Retina (tissue), 1 donor: ENCODE results near the gene ZEB1.
A peak's percentile ranks its signal among the peaks of the same experiment; 100 is the strongest.

ENCODE experiments used
- DNase-seq: peaks from one replicate; pipeline ENCODE4 v3.0.0-alpha.2; 2016

ZEB1 gene

GRCh38 chr10:31318854-31319601 is at the start of gene ZEB1:
Gene ZEB1 (plus strand): TSS chr10:31319216. CDS start chr10:31319235, 19 bp downstream.
- peak; percentile 91 for DNase-seq

GRCh38 chr10:31270954-31271353 is 48.1 kb upstream of the ZEB1 start:
- no peak for DNase-seq

GRCh38 chr10:31272841-31273240 is 46.2 kb upstream of the ZEB1 start:
- no peak for DNase-seq

- no peak for DNase-seq
These were observed 45.2 kb upstream of the ZEB1 start for GRCh38 chr10:31273789-31274188.

GRCh38 chr10:31274310-31274709 is 44.7 kb upstream of the ZEB1 start:
- DNase-seq, result no peak

GRCh38 chr10:31278279-31278941 is 40.6 kb upstream of the ZEB1 start:
- DNase-seq, result no peak

- no peak for DNase-seq
These were observed 38.0 kb upstream of the ZEB1 start for GRCh38 chr10:31280972-31281371.

GRCh38 chr10:31288001-31288400 is 31.0 kb upstream of the ZEB1 start:
- no peak for DNase-seq

GRCh38 chr10:31288962-31289361 is 30.1 kb upstream of the ZEB1 start:
- DNase-seq, result no peak

- DNase-seq, result no peak
These were observed 28.6 kb upstream of the ZEB1 start for GRCh38 chr10:31290386-31290785.

- DNase-seq, result no peak
These were observed 27.9 kb upstream of the ZEB1 start for GRCh38 chr10:31291123-31291522.

- DNase-seq, result no peak
These were observed 24.5 kb upstream of the ZEB1 start for GRCh38 chr10:31294558-31294957.

- DNase-seq, result no peak
These were observed 22.3 kb upstream of the ZEB1 start for GRCh38 chr10:31296754-31297153.

GRCh38 chr10:31299119-31299518 is 19.9 kb upstream of the ZEB1 start:
- DNase-seq, result no peak

GRCh38 chr10:31303212-31303611 is 15.8 kb upstream of the ZEB1 start:
- no peak for DNase-seq

- DNase-seq, result no peak
These were observed 14.6 kb upstream of the ZEB1 start for GRCh38 chr10:31304291-31304970.

GRCh38 chr10:31313396-31313795 is 5.6 kb upstream of the ZEB1 start:
- no peak for DNase-seq

- no peak for DNase-seq
These were observed 4.5 kb upstream of the ZEB1 start for GRCh38 chr10:31314256-31315150.

- DNase-seq, result no peak
These were observed 3.6 kb upstream of the ZEB1 start for GRCh38 chr10:31315453-31315852.

- no peak for DNase-seq
These were observed 1.8 kb upstream of the ZEB1 start for GRCh38 chr10:31317171-31317570.

GRCh38 chr10:31317652-31318381 is 1.2 kb upstream of the ZEB1 start:
- no peak for DNase-seq

GRCh38 chr10:31318382-31318853 is 598 bp upstream of the ZEB1 start:
- no peak for DNase-seq
